ENCODE data around the gene PDS5B. TPM values are rescaled to one million over a fixed set of nuclear protein-coding genes. Genes with fewer than 3 reads are reported as not detected.

Gene PDS5B
- total and polyA plus RNA-seq, 10 of the 15 experiments (the other 5 are each of a cell fraction or from before 2014, with no cell fraction given), result 15.4 to 55.3 (median 30.7) TPM

DNA sequence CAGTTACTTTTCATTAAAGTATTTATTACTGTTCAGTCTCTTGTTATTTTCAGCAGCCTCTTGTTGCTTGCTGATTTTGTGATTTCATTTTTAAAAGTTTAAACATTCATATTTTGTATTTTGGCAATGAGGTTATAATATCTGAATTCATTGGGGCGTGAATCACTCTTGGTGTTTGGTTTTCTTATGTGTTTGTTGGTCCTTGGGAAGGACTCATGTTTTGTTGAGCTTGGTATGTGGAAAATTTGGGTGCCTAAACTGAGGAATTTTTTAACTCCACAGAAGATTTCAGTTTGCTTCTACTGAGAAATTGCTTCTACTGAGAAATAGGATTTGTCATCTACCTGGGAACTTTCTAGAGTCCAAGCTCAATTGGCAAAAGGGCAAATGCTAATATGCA lies 38.2 kb downstream of the PDS5B start (continued):
- TF ChIP-seq ZBTB40 (IDR thresholded peaks at IDR 0.05; ENCODE audit: borderline replicate concordance) (no peak), MTA2 (IDR thresholded peaks at IDR 0.05; ENCODE audit: low read depth) (no peak)
- TF ChIP-seq, protein P1, sequence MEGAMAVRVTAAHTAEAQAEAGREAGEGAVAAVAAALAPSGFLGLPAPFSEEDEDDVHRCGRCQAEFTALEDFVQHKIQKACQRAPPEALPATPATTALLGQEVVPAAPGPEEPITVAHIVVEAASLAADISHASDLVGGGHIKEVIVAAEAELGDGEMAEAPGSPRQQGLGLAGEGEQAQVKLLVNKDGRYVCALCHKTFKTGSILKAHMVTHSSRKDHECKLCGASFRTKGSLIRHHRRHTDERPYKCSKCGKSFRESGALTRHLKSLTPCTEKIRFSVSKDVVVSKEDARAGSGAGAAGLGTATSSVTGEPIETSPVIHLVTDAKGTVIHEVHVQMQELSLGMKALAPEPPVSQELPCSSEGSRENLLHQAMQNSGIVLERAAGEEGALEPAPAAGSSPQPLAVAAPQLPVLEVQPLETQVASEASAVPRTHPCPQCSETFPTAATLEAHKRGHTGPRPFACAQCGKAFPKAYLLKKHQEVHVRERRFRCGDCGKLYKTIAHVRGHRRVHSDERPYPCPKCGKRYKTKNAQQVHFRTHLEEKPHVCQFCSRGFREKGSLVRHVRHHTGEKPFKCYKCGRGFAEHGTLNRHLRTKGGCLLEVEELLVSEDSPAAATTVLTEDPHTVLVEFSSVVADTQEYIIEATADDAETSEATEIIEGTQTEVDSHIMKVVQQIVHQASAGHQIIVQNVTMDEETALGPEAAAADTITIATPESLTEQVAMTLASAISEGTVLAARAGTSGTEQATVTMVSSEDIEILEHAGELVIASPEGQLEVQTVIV (IDR thresholded peaks at IDR 0.05; ENCODE audit: borderline replicate concordance, partially characterized antibody), result no peak

DNA sequence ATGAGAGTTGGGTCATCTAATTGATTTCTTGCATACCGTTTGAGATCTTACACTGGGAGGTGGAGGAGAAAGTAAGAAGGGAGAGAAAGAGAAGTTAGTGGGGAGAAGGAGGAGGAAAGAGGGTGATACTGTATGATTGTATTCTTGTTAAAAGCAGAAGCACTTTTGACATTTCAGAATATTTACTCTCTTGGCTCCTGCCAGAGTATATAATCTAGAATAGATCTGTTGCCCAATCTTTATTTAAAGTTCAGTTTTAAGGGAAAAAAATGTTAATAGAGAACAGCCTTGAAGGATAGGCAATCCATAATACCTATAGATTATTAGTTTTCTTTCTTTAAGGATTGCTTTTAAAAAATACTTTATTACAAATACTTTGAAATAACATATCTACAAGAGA lies 41.5 kb downstream of the PDS5B start:
- ATAC-seq (no peak), FAIRE-seq (no peak), DNase-seq (ENCODE audit: low read depth, low spot score) (no peak)
- no peak for TF ChIP-seq NFYA (IDR thresholded peaks at IDR 0.05; ENCODE audit: borderline replicate concordance, low read depth, low read length)
- no peak for TF ChIP-seq PAX5 (IDR thresholded peaks at IDR 0.05; ENCODE audit: borderline replicate concordance, low read depth, low read length)
- TF ChIP-seq FOXK2 (IDR thresholded peaks at IDR 0.05), result no peak
- no peak for TF ChIP-seq ZNF274 (IDR thresholded peaks at IDR 0.05; ENCODE audit: insufficient read depth, insufficient read length)
- no peak for TF ChIP-seq YY1 (IDR thresholded peaks at IDR 0.05; ENCODE audit: low read depth, low read length)
- no peak for TF ChIP-seq SUZ12 (IDR thresholded peaks at IDR 0.05; ENCODE audit: unreplicated experiment)
- TF ChIP-seq SPI1 (IDR thresholded peaks at IDR 0.05; ENCODE audit: borderline replicate concordance, insufficient read depth, low read depth, low read length), result no peak
- no peak for TF ChIP-seq JUND (IDR thresholded peaks at IDR 0.05; ENCODE audit: low read depth, low read length)
- no peak for TF ChIP-seq LARP7 (IDR thresholded peaks at IDR 0.05)
- TF ChIP-seq GABPA (IDR thresholded peaks at IDR 0.05; ENCODE audit: low read depth), result no peak
- no peak for TF ChIP-seq MEF2A (IDR thresholded peaks at IDR 0.05; ENCODE audit: insufficient read depth, low read depth, low read length)
- TF ChIP-seq, protein P2, sequence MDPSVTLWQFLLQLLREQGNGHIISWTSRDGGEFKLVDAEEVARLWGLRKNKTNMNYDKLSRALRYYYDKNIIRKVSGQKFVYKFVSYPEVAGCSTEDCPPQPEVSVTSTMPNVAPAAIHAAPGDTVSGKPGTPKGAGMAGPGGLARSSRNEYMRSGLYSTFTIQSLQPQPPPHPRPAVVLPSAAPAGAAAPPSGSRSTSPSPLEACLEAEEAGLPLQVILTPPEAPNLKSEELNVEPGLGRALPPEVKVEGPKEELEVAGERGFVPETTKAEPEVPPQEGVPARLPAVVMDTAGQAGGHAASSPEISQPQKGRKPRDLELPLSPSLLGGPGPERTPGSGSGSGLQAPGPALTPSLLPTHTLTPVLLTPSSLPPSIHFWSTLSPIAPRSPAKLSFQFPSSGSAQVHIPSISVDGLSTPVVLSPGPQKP (IDR thresholded peaks at IDR 0.05; ENCODE audit: low read depth, low read length), result no peak
- Histone ChIP-seq H3K27me3 (replicated peaks in 1 of 2; ENCODE audit: control insufficient read depth in 2 of 2, insufficient read depth in 2 of 2, low read length in 1 of 2) (no peaks in the 10 kb centered on the region), H2AFZ (ENCODE audit: control insufficient read depth, low read depth, low read length) (no peak overlapping the region), H3K9me3 (replicated peaks; ENCODE audit: control insufficient read depth, insufficient read depth, low read length) (peaks cover 5% of the 10 kb centered on the region; the same call in 2 of the 3 replicates), H3K79me2 (ENCODE audit: control insufficient read depth, insufficient read depth, low read length) (peaks cover 78% of the 10 kb centered on the region), H3K4me2 (ENCODE audit: control insufficient read depth, insufficient read depth) (no peak overlapping the region), H4K20me1 (ENCODE audit: control insufficient read depth, insufficient read depth) (no peaks in the 10 kb centered on the region; the same call in 1 of the 2 replicates), H3K36me3 (ENCODE audit: control insufficient read depth in 2 of 2, insufficient read depth in 2 of 2, low read length in 1 of 2) (no peaks in the 10 kb centered on the region), H3K4me1 (ENCODE audit: control insufficient read depth, insufficient read depth, low read length) (no peaks in the 10 kb centered on the region), H3K9ac (ENCODE audit: control insufficient read depth, insufficient read depth, low read length) (no peak overlapping the region), H3K4me3 (no peak overlapping the region), H3K27ac (ENCODE audit: control insufficient read depth, insufficient read depth) (no peak overlapping the region)
- POLR2A ChIA-PET, result no interaction called here
- in situ Hi-C loops (cut with MboI), result no loop called here
- WGBS (ENCODE audit: insufficient coverage, insufficient replicate concordance, low lambda C conversion rate, missing lambda C conversion rate), result 0% methylated on average over 1 of the region's 1 CpG
- CTCF ChIA-PET, result interaction anchor here (0.9 to 1.3 kb wide), 5 partner anchors 9 to 46 kb away, joined by 3 to 6 read pairs (median 4); no protein-coding TSS in a partner anchor
- RAD21 ChIA-PET (ENCODE audit: unreplicated experiment), result no interaction called here
- no TSS peak for BruUV-seq (replicated peaks)
- intact Hi-C loops (cut with micrococcal nuclease; ENCODE audit: unreplicated experiment), result no loop called here
- SMC1A ChIA-PET (ENCODE audit: uncharacterized antibody, unreplicated experiment), result interaction anchor here (1.2 to 1.7 kb wide), 4 partner anchors 12 to 40 kb away, joined by 4 to 5 read pairs (median 4); no protein-coding TSS in a partner anchor

Measured in GM12878 (cell line).